CD14-positive monocyte (primary cell): ENCODE data around the gene UGT1A1. TPM values are rescaled to one million over a fixed set of nuclear protein-coding genes. Genes with fewer than 3 reads are reported as not detected.

ENCODE experiments used
- DNase-seq, 3 donors: peaks; one replicate each; pipeline ENCODE4 v3.0.0-alpha.2; 2011 to 2022
- H2AFZ ChIP-seq: 2 replicates; pipeline ENCODE4 v1.6.0; 2012; ENCODE audit warnings: mild to moderate bottlenecking, low read depth, low read length, inconsistent platforms; ENCODE audit not compliant: insufficient read depth, poor library complexity, severe bottlenecking
- H3K27ac ChIP-seq, 2 donors: 1 replicate in 1 of 2; 2 replicates in 1 of 2; pipeline ENCODE4 v1.5.1; 2012 to 2013; ENCODE audit warnings: low read length in 2 of 2, control low read depth in 1 of 2, inconsistent platforms in 1 of 2, low read depth in 1 of 2, mild to moderate bottlenecking in 1 of 2
- H3K27me3 ChIP-seq, 2 donors: one replicate each; pipeline versions ENCODE4 v1.6.0 to v1.6.1; 2011 to 2013; ENCODE audit warnings: low read length in 2 of 2; ENCODE audit not compliant: control insufficient read depth in 2 of 2, insufficient read depth in 2 of 2
- H3K36me3 ChIP-seq, 2 donors: replicated peaks in 1 of 2; 1 replicate in 1 of 2; 2 replicates in 1 of 2; pipeline versions ENCODE4 v1.5.1 to v1.6.1; 2012 to 2013; ENCODE audit warnings: low read length in 2 of 2, control low read depth in 1 of 2, inconsistent platforms in 1 of 2, mild to moderate bottlenecking in 1 of 2; ENCODE audit not compliant: insufficient read depth in 2 of 2, control insufficient read depth in 1 of 2
- H3K4me1 ChIP-seq, 2 donors: 1 replicate in 1 of 2; 2 replicates in 1 of 2; pipeline versions ENCODE4 v1.5.1 to v1.6.1; 2012 to 2013; ENCODE audit warnings: low read length in 2 of 2, control low read depth in 1 of 2, inconsistent platforms in 1 of 2, mild to moderate bottlenecking in 1 of 2, moderate library complexity in 1 of 2; ENCODE audit not compliant: insufficient read depth in 2 of 2, control insufficient read depth in 1 of 2
- H3K4me2 ChIP-seq: replicated peaks from 2 replicates; pipeline ENCODE3; 2012; ENCODE audit warnings: low read length, moderate library complexity, mild to moderate bottlenecking; ENCODE audit not compliant: poor library complexity, severe bottlenecking; ENCODE audit errors: extremely low read depth
- H3K4me3 ChIP-seq, 3 experiments: fragments of 200-600 bp in 1 of 3; sonication (generic) in 1 of 3; replicated peaks in 1 of 3; 1 replicate in 2 of 3; 2 replicates in 1 of 3; pipeline ENCODE4 v1.5.1; 2011 to 2013; ENCODE audit warnings: low read length in 3 of 3, mild to moderate bottlenecking in 3 of 3, control low read depth in 2 of 3, low read depth in 2 of 3, inconsistent platforms in 1 of 3, moderate library complexity in 1 of 3
- H3K79me2 ChIP-seq: 2 replicates; pipeline ENCODE4 v1.6.0; 2012; ENCODE audit warnings: mild to moderate bottlenecking, control low read depth, inconsistent platforms, low read length, moderate library complexity; ENCODE audit not compliant: insufficient read depth
- H3K9ac ChIP-seq: 2 replicates; pipeline ENCODE4 v1.6.0; 2017; ENCODE audit warnings: low read length, mild to moderate bottlenecking; ENCODE audit not compliant: insufficient read depth, poor library complexity, severe bottlenecking
- H3K9me3 ChIP-seq, 2 donors: replicated peaks in 1 of 2; 1 replicate in 1 of 2; 2 replicates in 1 of 2; pipeline versions ENCODE4 v1.5.1 to v1.6.1; 2012 to 2013; ENCODE audit warnings: low read length in 2 of 2, control low read depth in 1 of 2; ENCODE audit not compliant: control insufficient read depth in 1 of 2, insufficient read depth in 1 of 2
- H4K20me1 ChIP-seq: 2 replicates; pipeline ENCODE4 v1.6.0; 2012; ENCODE audit warnings: mild to moderate bottlenecking, low read length, control low read depth, moderate library complexity; ENCODE audit not compliant: insufficient read depth
- H3K27ac Mint-ChIP-seq, 7 donors: one replicate each; pipeline ENCODE4 v1.8.0; 2020; ENCODE audit warnings: mild to moderate bottlenecking in 7 of 7, mixed read lengths in 7 of 7, moderate library complexity in 6 of 7, inconsistent platforms in 2 of 7
- H3K27me3 Mint-ChIP-seq, 3 donors: one replicate each; pipeline ENCODE4 v1.8.0; 2021 to 2022; ENCODE audit warnings: low read depth in 3 of 3, mild to moderate bottlenecking in 3 of 3, mixed read lengths in 3 of 3, moderate library complexity in 3 of 3, inconsistent platforms in 1 of 3
- H3K36me3 Mint-ChIP-seq, 2 donors: one replicate each; pipeline ENCODE4 v1.8.0; 2020; ENCODE audit warnings: mixed read lengths in 2 of 2, inconsistent platforms in 1 of 2, mild to moderate bottlenecking in 1 of 2
- H3K4me1 Mint-ChIP-seq: one replicate; pipeline ENCODE4 v1.8.0; 2020; ENCODE audit warnings: mild to moderate bottlenecking, mixed read lengths
- H3K4me3 Mint-ChIP-seq, 2 donors: one replicate each; pipeline ENCODE4 v1.8.0; 2020; ENCODE audit warnings: mild to moderate bottlenecking in 2 of 2, mixed read lengths in 2 of 2, moderate library complexity in 1 of 2
- H3K9me3 Mint-ChIP-seq, 7 donors: one replicate each; pipeline ENCODE4 v1.8.0; 2020 to 2022; ENCODE audit warnings: mixed read lengths in 7 of 7, mild to moderate bottlenecking in 6 of 7, moderate library complexity in 6 of 7, inconsistent platforms in 2 of 7
- CTCF ChIP-seq: fragments of 200-600 bp; IDR thresholded peaks from one replicate; pipeline ENCODE4 v1.8.0; 2022; ENCODE audit warnings: antibody characterized with exemption, mild to moderate bottlenecking
- WGBS: methylation state at CpG from one replicate; pipeline ENCODE4 v1.1.5; 2013; ENCODE audit warnings: missing lambda C conversion rate; ENCODE audit not compliant: insufficient coverage; 5-methylcytosine and 5-hydroxymethylcytosine counted together
- intact Hi-C, 2 donors: fragments of 100-400 bp; cut with micrococcal nuclease; formaldehyde crosslinking; loops; one replicate each; pipeline versions ENCODE4 v1.15.0 to v1.15.1; 2023
- polyA plus RNA-seq, 3 donors: library from polyadenylated mRNA; depleted of rRNA in 1 of 3; unstranded in 2 of 3; stranded (reverse) in 1 of 3; fragments of 300-500 nt in 2 of 3; fragments of >200 nt in 1 of 3; fragmentation: Illumina TruSeq in 2 of 3; gene quantifications; 1 replicate in 2 of 3; 2 replicates in 1 of 3; pipeline ENCODE4 v1.2.3, GENCODE V29; 2012 to 2021

Gene UGT1A1
- polyA plus RNA-seq, 3 donors: not detected

DNA sequence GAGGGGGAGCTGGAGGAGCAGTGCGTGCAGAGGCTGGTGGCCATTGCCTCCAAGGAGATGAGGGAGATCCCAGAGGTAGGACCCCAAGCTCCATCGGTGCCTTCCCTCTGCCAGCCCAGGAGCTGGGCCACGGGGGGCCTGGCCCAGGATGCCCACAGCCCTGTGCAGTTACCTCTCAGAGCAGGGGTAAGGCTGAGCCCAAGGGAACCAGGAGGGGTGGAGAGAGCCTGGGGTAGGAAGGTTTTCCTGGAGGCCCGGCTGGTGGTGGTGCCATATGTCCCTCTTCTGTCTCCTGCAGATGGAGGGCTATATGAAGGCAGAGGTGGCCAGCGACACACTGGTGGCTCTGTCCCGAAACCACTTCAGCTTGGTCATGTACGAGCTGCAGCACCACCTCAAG lies 29.5 kb downstream of the UGT1A1 start:
- no peaks in the 10 kb centered on the region for H3K4me1 Mint-ChIP-seq
- H3K9me3 Mint-ChIP-seq: peaks cover 4 to 12% (median 8%) of the 10 kb centered on the region in 7 donors
- H3K36me3 Mint-ChIP-seq: no peaks in the 10 kb centered on the region
- no peaks in the 10 kb centered on the region for H3K36me3 ChIP-seq
- no peak overlapping the region for H3K4me2 ChIP-seq
- H3K27me3 ChIP-seq: no peaks in the 10 kb centered on the region
- WGBS: 100% methylated on average over 5 of the region's 7 CpGs
- no peak for TF ChIP-seq CTCF
- peaks cover 0 to 7% of the 10 kb centered on the region in 2 donors for H3K9me3 ChIP-seq
- H4K20me1 ChIP-seq: no peaks in the 10 kb centered on the region
- DNase-seq: no peak
- H3K27ac ChIP-seq: no peak overlapping the region
- H3K27ac Mint-ChIP-seq: no peak overlapping the region
- H3K9ac ChIP-seq: no peak overlapping the region
- H3K79me2 ChIP-seq: no peaks in the 10 kb centered on the region
- H2AFZ ChIP-seq: no peak overlapping the region
- no peaks in the 10 kb centered on the region for H3K4me1 ChIP-seq
- no peak overlapping the region for H3K4me3 Mint-ChIP-seq
- intact Hi-C loops: no loop called here
- H3K4me3 ChIP-seq: no peak overlapping the region
- peaks cover 2 to 7% (median 4%) of the 10 kb centered on the region in 3 donors for H3K27me3 Mint-ChIP-seq

- Mint-ChIP-seq H3K9me3 (peaks cover 0 to 2% (median under 1%) of the 10 kb centered on the region in 7 donors), H3K36me3 (no peaks in the 10 kb centered on the region), H3K4me3 (no peak overlapping the region), H3K4me1 (no peaks in the 10 kb centered on the region), H3K27me3 (peaks cover 0 to 7% (median 4%) of the 10 kb centered on the region in 3 donors), H3K27ac (no peak overlapping the region)
- H3K36me3 ChIP-seq: no peaks in the 10 kb centered on the region
- no peak overlapping the region for H3K27ac ChIP-seq
- no peak for TF ChIP-seq CTCF
- no peaks in the 10 kb centered on the region for H3K79me2 ChIP-seq
- H4K20me1 ChIP-seq: no peaks in the 10 kb centered on the region
- H3K27me3 ChIP-seq: no peaks in the 10 kb centered on the region
- DNase-seq: no peak
- H3K4me2 ChIP-seq: no peak overlapping the region
- no peak overlapping the region for H3K9ac ChIP-seq
- no peaks in the 10 kb centered on the region for H3K9me3 ChIP-seq
- no peaks in the 10 kb centered on the region for H3K4me1 ChIP-seq
- WGBS: 94% methylated on average over 18 of the region's 18 CpGs
- intact Hi-C loops: no loop called here
- H2AFZ ChIP-seq: no peak overlapping the region
- no peak overlapping the region for H3K4me3 ChIP-seq
Measured at GRCh38 chr2:233791151-233791882, 31.2 kb downstream of the UGT1A1 start.
